Neural cell (in vitro differentiated cells): ENCODE measurements around the gene CYP26A1.

Source experiments
- EZH2 ChIP-seq: fragments of 200-600, 300-800 bp; shearing (Covaris generic), sonication (generic); IDR thresholded peaks from 2 replicates; pipeline ENCODE4 v1.6.1; 2014; ENCODE audit warnings: antibody characterized with exemption, low read length, borderline replicate concordance, mild to moderate bottlenecking; ENCODE audit not compliant: insufficient read depth, poor library complexity, severe bottlenecking
- POLR2AphosphoS5 ChIP-seq: IDR thresholded peaks from 2 replicates; pipeline ENCODE4 v1.6.1; 2012
- RAD21 ChIP-seq: fragments of 450-650 bp; conservative IDR thresholded peaks from 2 replicates; pipeline ENCODE4 v1.6.1; 2014; ENCODE audit warnings: antibody characterized with exemption, mild to moderate bottlenecking, moderate library complexity

DNA sequence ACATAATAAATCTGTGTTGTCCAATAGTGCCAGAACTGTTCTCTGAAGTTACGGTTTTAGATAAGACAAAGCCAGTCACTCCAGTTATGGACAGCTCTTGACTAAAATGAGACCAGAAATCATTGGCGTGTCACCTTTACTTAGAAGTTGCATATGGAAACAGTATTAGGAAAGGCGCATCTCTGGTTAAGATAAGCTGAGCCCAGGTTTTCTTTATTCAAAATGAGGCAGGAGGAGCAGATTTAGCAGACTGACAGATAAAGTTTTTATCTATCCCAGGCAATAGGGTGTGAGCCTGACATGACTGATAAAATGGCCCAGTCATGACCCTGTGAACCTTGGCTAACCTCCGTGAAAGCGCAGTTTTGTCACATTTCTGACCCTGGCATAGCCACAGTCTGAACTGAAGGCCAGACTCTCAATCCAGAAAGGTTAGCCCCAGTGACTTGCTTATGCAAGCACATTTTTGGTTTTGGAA lies 4.2 kb downstream of the CYP26A1 start:
- no peak for TF ChIP-seq POLR2AphosphoS5
- TF ChIP-seq EZH2: no peak
- TF ChIP-seq RAD21: no peak
